ENCODE measurements around the gene SKAP2. TPM values are rescaled to one million over a fixed set of nuclear protein-coding genes. Genes with fewer than 3 reads are reported as not detected.

SKAP2 gene
- total and polyA plus RNA-seq, 2 of the 4 experiments (the other 2 are of a cell fraction) = 5.7 to 7.4 TPM

DNA sequence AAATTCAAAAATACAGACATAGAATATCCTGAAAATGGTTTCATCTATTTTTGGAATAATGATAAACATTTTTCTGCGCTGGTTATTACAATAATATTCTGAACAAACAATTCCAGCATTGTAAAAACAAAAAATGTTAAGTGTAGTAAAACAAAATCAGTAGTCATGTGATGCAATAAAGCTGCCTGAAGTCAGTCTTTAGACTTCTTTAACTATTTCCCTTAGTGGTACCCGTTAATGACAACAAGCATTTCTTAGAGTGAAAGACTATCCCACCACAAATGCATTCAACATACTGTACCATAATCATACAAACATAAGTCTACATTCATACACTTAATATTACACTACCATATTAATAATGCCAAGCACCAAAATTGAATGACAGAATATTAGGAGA, 1.6 kb downstream of the SKAP2 start:
- intact Hi-C loops (cut with micrococcal nuclease) = loop anchor here (10.0 kb wide), 1 partner anchor 488 kb away; no protein-coding TSS in a partner anchor
- peaks cover 9 to 24% of the 10 kb centered on the region in 2 experiments; a peak in 3 of 4 replicates for H3K79me1 ChIP-seq (ENCODE audit: low read depth in 1 of 2, low read length in 2 of 2)
- DNase-seq = no peak
- H3K4me2 ChIP-seq (ENCODE audit: low read depth, low read length) = no peak overlapping the region
- H3K4ac ChIP-seq (ENCODE audit: low read depth, low read length) = no peak overlapping the region
- H3K56ac ChIP-seq (ENCODE audit: extremely low read depth, insufficient read depth, low read length) = no peak overlapping the region
- H3K27ac ChIP-seq (ENCODE audit: insufficient read depth, low read length) = no peak overlapping the region
- no peaks in the 10 kb centered on the region for H3K36me3 ChIP-seq (ENCODE audit: control insufficient read depth, insufficient read depth, low read length)
- no peak overlapping the region for H4K5ac ChIP-seq (ENCODE audit: low read depth, low read length)
- no peaks in the 10 kb centered on the region for H3K27me3 ChIP-seq (ENCODE audit: control insufficient read depth, insufficient read depth, low read length)
- H3K23ac ChIP-seq (ENCODE audit: low read depth, low read length) = no peak overlapping the region
- ChIA-PET POLR2A (ENCODE audit: unreplicated experiment) (no interaction called here), CTCF (interaction anchor here (0.5 to 0.6 kb wide), 2 partner anchors 466 to 784 kb away, joined by 3 read pairs; no protein-coding TSS in a partner anchor)
- no peak overlapping the region for H2BK5ac ChIP-seq (ENCODE audit: low read depth, low read length, poor library complexity, severe bottlenecking)
- H4K8ac ChIP-seq (ENCODE audit: low read depth in 2 of 2, low read length in 2 of 2) = no peak overlapping the region
- H2AK9ac ChIP-seq (replicated peaks; ENCODE audit: low read depth, low read length, poor library complexity) = no peak overlapping the region
- no peak overlapping the region for H2BK15ac ChIP-seq (ENCODE audit: low read depth, low read length)
- H3K4me1 ChIP-seq (ENCODE audit: control insufficient read depth, insufficient read depth, low read length) = no peaks in the 10 kb centered on the region; the same call in 1 of the 2 replicates
- H2BK120ac ChIP-seq (ENCODE audit: low read depth, low read length) = no peak overlapping the region
- WGBS, 2 experiments (ENCODE audit: extremely low coverage in 2 of 2, insufficient read length in 1 of 2) = 80% methylated on average over 1 of the region's 2 CpGs; no CpG with 5 or more reads in 1 of the 2 experiments
- TF ChIP-seq CEBPB (IDR thresholded peaks at IDR 0.05; ENCODE audit: low read depth, low read length) = peak; percentile 35; the same call in 1 of the 2 replicates
- TF ChIP-seq NFE2L2 (IDR thresholded peaks at IDR 0.05; ENCODE audit: low read depth, low read length) = no peak
- TF ChIP-seq MAFK (IDR thresholded peaks at IDR 0.05; ENCODE audit: low read depth, low read length) = no peak
- TF ChIP-seq MAZ (IDR thresholded peaks at IDR 0.05; ENCODE audit: borderline replicate concordance, low read depth, low read length) = no peak
- TF ChIP-seq, protein P1, sequence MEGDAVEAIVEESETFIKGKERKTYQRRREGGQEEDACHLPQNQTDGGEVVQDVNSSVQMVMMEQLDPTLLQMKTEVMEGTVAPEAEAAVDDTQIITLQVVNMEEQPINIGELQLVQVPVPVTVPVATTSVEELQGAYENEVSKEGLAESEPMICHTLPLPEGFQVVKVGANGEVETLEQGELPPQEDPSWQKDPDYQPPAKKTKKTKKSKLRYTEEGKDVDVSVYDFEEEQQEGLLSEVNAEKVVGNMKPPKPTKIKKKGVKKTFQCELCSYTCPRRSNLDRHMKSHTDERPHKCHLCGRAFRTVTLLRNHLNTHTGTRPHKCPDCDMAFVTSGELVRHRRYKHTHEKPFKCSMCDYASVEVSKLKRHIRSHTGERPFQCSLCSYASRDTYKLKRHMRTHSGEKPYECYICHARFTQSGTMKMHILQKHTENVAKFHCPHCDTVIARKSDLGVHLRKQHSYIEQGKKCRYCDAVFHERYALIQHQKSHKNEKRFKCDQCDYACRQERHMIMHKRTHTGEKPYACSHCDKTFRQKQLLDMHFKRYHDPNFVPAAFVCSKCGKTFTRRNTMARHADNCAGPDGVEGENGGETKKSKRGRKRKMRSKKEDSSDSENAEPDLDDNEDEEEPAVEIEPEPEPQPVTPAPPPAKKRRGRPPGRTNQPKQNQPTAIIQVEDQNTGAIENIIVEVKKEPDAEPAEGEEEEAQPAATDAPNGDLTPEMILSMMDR (conservative IDR thresholded peaks at IDR 0.05; ENCODE audit: low read depth, low read length) = no peak
- no peak for TF ChIP-seq SMC3 (IDR thresholded peaks at IDR 0.05; ENCODE audit: low read depth, low read length)
- no peak overlapping the region for H2BK20ac ChIP-seq (ENCODE audit: low read depth, low read length)
- no peak overlapping the region for H4K91ac ChIP-seq (ENCODE audit: insufficient read depth, low read depth, low read length)
- no peak for ATAC-seq (ENCODE audit: low read depth)
- in situ Hi-C loops (cut with MboI; ENCODE audit: low sequenced_read_pairs) = loop anchor here (25.0 kb wide), 1 partner anchor 651 kb away; the partner anchor contains the start of genes CBX3 and HNRNPA2B1
- H3K4me3 ChIP-seq (ENCODE audit: insufficient read depth, low read depth, low read length) = no peak overlapping the region
- no peaks in the 10 kb centered on the region for H4K20me1 ChIP-seq (ENCODE audit: insufficient read depth, low read length)
- no TSS peak for BruUV-seq (replicated peaks)
- dilution Hi-C loops (cut with HindIII; ENCODE audit: low sequenced_read_pairs, unreplicated experiment) = no loop called here
- H3K18ac ChIP-seq (ENCODE audit: low read depth, low read length) = no peak overlapping the region
- no peak overlapping the region for H3K9ac ChIP-seq (ENCODE audit: low read depth, low read length)
- no peaks in the 10 kb centered on the region for H3K9me3 ChIP-seq (ENCODE audit: control insufficient read depth, insufficient read depth, low read length)
- H2AFZ ChIP-seq (replicated peaks; ENCODE audit: low read length, poor library complexity) = no peak overlapping the region
- no peak overlapping the region for H2AK5ac ChIP-seq (ENCODE audit: low read depth, low read length)
- no peak overlapping the region for H3K14ac ChIP-seq (replicated peaks; ENCODE audit: low read depth, low read length)
- no peaks in the 10 kb centered on the region for H3K9me1 ChIP-seq (ENCODE audit: insufficient read depth, low read length)
